Measurements from ENCODE around the gene SPRED2.

SPRED2 gene

GRCh38 chr2:65277791-65278483, 154.5 kb downstream of the SPRED2 start:
- TF ChIP-seq CTCF (IDR thresholded peaks at IDR 0.05; ENCODE audit: low read depth, low read length, missing control alignments) = no peak
- no peak for DNase-seq (ENCODE audit: low read depth)

GRCh38 chr2:65277118-65277517, 155.3 kb downstream of the SPRED2 start:
- H3K4me3 ChIP-seq (ENCODE audit: low read depth, low read length) = no peak overlapping the region
- TF ChIP-seq CTCF (IDR thresholded peaks at IDR 0.05; ENCODE audit: low read depth, low read length, missing control alignments) = no peak
- no peak for DNase-seq (ENCODE audit: low read depth)

More at GRCh38 chr2:65277791-65278483, 154.5 kb downstream of the SPRED2 start:
- no peak overlapping the region for H3K4me3 ChIP-seq (ENCODE audit: low read depth, low read length)

GRCh38 chr2:65276609-65277008, 155.8 kb downstream of the SPRED2 start:
- no peak for TF ChIP-seq CTCF (IDR thresholded peaks at IDR 0.05; ENCODE audit: low read depth, low read length, missing control alignments)
- DNase-seq (ENCODE audit: low read depth) = no peak

GRCh38 chr2:65275141-65275915, 157.1 kb downstream of the SPRED2 start:
- no peak overlapping the region for H3K4me3 ChIP-seq (ENCODE audit: low read depth, low read length)
- no peak for TF ChIP-seq CTCF (IDR thresholded peaks at IDR 0.05; ENCODE audit: low read depth, low read length, missing control alignments)
- DNase-seq (ENCODE audit: low read depth) = no peak

More at GRCh38 chr2:65276609-65277008, 155.8 kb downstream of the SPRED2 start:
- no peak overlapping the region for H3K4me3 ChIP-seq (ENCODE audit: low read depth, low read length)

- no peak overlapping the region for H3K4me3 ChIP-seq (ENCODE audit: low read depth, low read length)
- DNase-seq (ENCODE audit: low read depth) = no peak
- no peak for TF ChIP-seq CTCF (IDR thresholded peaks at IDR 0.05; ENCODE audit: low read depth, low read length, missing control alignments)
These were observed 159.1 kb downstream of the SPRED2 start for GRCh38 chr2:65273344-65273743.

GRCh38 chr2:65268957-65269356, 163.4 kb downstream of the SPRED2 start:
- TF ChIP-seq CTCF (IDR thresholded peaks at IDR 0.05; ENCODE audit: low read depth, low read length, missing control alignments) = no peak
- no peak for DNase-seq (ENCODE audit: low read depth)

More at GRCh38 chr2:65268957-65269356, 163.4 kb downstream of the SPRED2 start:
- no peak overlapping the region for H3K4me3 ChIP-seq (ENCODE audit: low read depth, low read length)
